Prostate gland (tissue), 2 donors: Measurements from ENCODE around the gene GRAMD2A. TPM values are rescaled to one million over a fixed set of nuclear protein-coding genes. Genes with fewer than 3 reads are reported as not detected.

ENCODE experiments used
- DNase-seq: peaks from one replicate; pipeline ENCODE4 v3.0.0-alpha.2; 2019; ENCODE audit warnings: low spot score
- H3K27ac ChIP-seq, 2 donors: fragments of 200-600 bp; sonication (generic); 2 replicates each; pipeline ENCODE4 v1.5.1; 2017 to 2019
- H3K27me3 ChIP-seq: fragments of 200-600 bp; sonication (generic); replicated peaks from 2 replicates; pipeline ENCODE4 v1.5.1; 2019; ENCODE audit not compliant: insufficient read depth
- H3K36me3 ChIP-seq, 2 donors: fragments of 200-600 bp; sonication (generic); 1 replicate in 1 of 2; 2 replicates in 1 of 2; pipeline versions ENCODE4 v1.5.1 to v1.8.1; 2017 to 2019
- H3K4me1 ChIP-seq: fragments of 200-600 bp; sonication (generic); replicated peaks from 2 replicates; pipeline ENCODE4 v1.5.1; 2019
- H3K4me3 ChIP-seq, 2 donors: fragments of 200-600 bp; sonication (generic); 2 replicates each; pipeline ENCODE4 v1.5.1; 2017 to 2019
- H3K9me3 ChIP-seq: fragments of 200-600 bp; sonication (generic); 2 replicates; pipeline ENCODE4 v1.5.1; 2017
- POLR2A ChIP-seq: fragments of 450-650 bp; IDR thresholded peaks from one replicate; pipeline ENCODE4 v1.6.1; 2016; ENCODE audit warnings: antibody characterized with exemption, mild to moderate bottlenecking
- POLR2AphosphoS5 ChIP-seq: sonication (generic); formaldehyde crosslinking; IDR thresholded peaks from one replicate; pipeline ENCODE4 v1.6.1; 2017; ENCODE audit warnings: antibody characterized with exemption
- WGBS: methylation state at CpG from one replicate; pipeline ENCODE4 v1.1.5; 2018; 5-methylcytosine and 5-hydroxymethylcytosine counted together
- intact Hi-C: fragments of 100-400 bp; cut with DNase I; formaldehyde crosslinking; loops from one replicate; pipeline ENCODE4 v1.14.2; 2022
- total RNA-seq, 2 donors: library from RNA; depleted of rRNA; stranded (reverse); fragments of >200 nt; gene quantifications; one replicate each; pipeline ENCODE4 v1.1.0, GENCODE V29; 2016
- TF ChIP-seq, protein P1 (sequence below), 4 experiments: fragments of 200-600 bp in 2 of 4; fragments of 450-650 bp in 2 of 4; sonication (generic) in 2 of 4; IDR thresholded peaks; 1 replicate in 3 of 4; 2 replicates in 1 of 4; pipeline ENCODE4 v1.5.1; 2016 to 2019; ENCODE audit warnings: antibody characterized with exemption in 4 of 4, mild to moderate bottlenecking in 2 of 4, moderate library complexity in 2 of 4

GRAMD2A gene
- total RNA-seq, 2 donors from 2014 or later: 4.3 to 6.4 TPM

DNA sequence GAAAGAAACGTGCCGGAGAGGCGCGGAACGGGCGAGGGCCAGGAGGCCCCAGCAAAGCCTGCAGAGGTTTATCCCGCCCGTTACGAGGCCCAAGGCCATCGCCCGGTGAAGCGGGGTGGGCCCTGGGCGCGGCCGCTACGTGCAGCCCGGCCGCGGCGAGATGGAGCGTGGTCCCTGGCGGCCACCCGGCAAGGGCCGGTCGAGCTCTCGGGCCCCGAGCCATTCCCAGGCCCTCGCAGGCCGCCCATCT lies 32.3 kb upstream of the GRAMD2A start:
- intact Hi-C loops: loop anchor here (5.0 to 10.0 kb wide), 3 partner anchors 33 to 115 kb away; partner anchors contain the start of genes GRAMD2A, MYO9A, PARP6 and SENP8
- peaks cover 23% of the 10 kb centered on the region for H3K4me1 ChIP-seq
- H3K27ac ChIP-seq: peak overlapping the region; percentile 96 to 98
- DNase-seq: peak; percentile 23
- no peaks in the 10 kb centered on the region for H3K9me3 ChIP-seq
- peak overlapping the region; percentile 74 to 95 for H3K4me3 ChIP-seq
- WGBS: under 1% methylated on average over 23 of the region's 29 CpGs
- TF ChIP-seq POLR2A (no peak), POLR2AphosphoS5 (no peak)
- TF ChIP-seq, protein P1, sequence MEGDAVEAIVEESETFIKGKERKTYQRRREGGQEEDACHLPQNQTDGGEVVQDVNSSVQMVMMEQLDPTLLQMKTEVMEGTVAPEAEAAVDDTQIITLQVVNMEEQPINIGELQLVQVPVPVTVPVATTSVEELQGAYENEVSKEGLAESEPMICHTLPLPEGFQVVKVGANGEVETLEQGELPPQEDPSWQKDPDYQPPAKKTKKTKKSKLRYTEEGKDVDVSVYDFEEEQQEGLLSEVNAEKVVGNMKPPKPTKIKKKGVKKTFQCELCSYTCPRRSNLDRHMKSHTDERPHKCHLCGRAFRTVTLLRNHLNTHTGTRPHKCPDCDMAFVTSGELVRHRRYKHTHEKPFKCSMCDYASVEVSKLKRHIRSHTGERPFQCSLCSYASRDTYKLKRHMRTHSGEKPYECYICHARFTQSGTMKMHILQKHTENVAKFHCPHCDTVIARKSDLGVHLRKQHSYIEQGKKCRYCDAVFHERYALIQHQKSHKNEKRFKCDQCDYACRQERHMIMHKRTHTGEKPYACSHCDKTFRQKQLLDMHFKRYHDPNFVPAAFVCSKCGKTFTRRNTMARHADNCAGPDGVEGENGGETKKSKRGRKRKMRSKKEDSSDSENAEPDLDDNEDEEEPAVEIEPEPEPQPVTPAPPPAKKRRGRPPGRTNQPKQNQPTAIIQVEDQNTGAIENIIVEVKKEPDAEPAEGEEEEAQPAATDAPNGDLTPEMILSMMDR (IDR thresholded peaks at IDR 0.05): peak in 1 of 4 experiments; percentile 26
- H3K36me3 ChIP-seq: no peaks in the 10 kb centered on the region
- H3K27me3 ChIP-seq: no peaks in the 10 kb centered on the region

DNA sequence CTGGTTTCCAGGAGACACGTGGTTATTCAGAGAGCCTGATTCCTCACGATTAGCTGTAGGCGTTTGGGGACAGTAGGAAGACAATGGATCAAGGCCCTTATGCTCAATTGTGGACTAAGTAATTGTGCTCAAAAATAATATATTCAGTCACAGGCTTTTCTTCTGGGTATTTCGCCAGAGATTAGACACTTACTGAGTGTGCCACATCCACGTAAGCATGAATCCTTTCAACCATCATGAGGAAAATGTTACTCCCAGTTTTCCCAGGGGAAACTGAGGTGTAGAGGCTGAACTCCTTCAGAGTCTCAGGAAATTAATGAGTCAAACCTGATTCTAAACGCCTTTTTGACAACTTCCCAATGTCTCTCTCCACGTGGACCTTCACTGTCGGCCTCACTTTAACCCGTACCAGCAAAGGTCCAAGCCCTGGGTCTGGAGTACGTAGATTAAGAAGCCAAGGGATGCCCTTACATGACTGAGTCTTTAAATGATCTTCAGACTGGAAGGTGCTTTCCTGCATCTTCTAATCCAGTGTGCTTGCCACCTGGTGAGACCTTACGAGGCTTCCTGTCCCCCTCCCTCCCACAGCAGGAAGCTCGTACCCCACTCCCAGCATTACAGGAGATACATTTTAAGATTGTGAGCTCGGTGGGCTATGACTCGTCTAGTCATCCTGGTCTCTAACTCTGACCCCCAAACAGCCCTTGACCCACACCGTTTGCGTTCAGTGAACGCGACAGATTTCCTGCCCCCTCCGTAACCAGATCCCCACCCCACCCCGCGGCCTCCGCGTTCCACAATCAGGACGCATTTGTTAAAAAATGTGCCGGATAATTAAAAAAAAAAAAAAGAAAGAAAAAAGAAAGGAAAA lies 31.7 kb upstream of the GRAMD2A start:
- peak; percentile 69 for DNase-seq
- H3K4me1 ChIP-seq: peaks cover 23% of the 10 kb centered on the region
- peak overlapping the region; percentile 96 to 98 for H3K27ac ChIP-seq
- no peak for TF ChIP-seq POLR2A
- TF ChIP-seq, protein P1 (IDR thresholded peaks at IDR 0.05): no peak
- TF ChIP-seq POLR2AphosphoS5: peak; percentile 78
- intact Hi-C loops: loop anchor here (10.0 kb wide), 1 partner anchor 115 kb away; the partner anchor contains the start of genes MYO9A and SENP8
- H3K4me3 ChIP-seq: peak overlapping the region; percentile 74 to 95
- 6% methylated on average over 25 of the region's 25 CpGs for WGBS
- H3K27me3 ChIP-seq: no peaks in the 10 kb centered on the region
- no peaks in the 10 kb centered on the region for H3K36me3 ChIP-seq
- no peaks in the 10 kb centered on the region for H3K9me3 ChIP-seq

DNA sequence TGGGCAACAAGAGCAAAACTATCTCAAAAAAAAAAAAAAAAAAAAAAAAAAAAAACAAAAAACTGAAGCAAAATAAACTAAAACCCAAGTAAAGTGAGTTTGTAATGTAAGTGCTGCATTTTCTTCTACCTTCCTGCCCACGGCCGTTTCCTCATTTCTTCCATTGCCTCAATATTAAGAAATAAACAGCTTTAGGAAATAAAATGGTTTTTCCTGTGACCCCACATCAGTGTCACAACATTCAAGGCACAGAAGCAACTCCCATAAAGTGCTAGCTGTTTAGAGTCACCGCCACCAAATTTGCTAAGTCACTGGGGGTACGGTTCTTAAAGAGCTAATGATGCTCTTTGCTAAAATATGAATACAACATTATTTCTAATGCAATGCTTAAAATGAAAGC lies 30.1 kb upstream of the GRAMD2A start:
- TF ChIP-seq, protein P1 (IDR thresholded peaks at IDR 0.05): no peak
- no peak for TF ChIP-seq POLR2A
- TF ChIP-seq POLR2AphosphoS5: no peak
- peak overlapping the region; percentile 96 to 98 for H3K27ac ChIP-seq
- H3K4me1 ChIP-seq: peaks cover 23% of the 10 kb centered on the region
- WGBS: 69% methylated on average over 4 of the region's 4 CpGs
- intact Hi-C loops: loop anchor here (10.0 kb wide), 1 partner anchor 113 kb away; the partner anchor contains the start of genes MYO9A and SENP8
- H3K4me3 ChIP-seq: no peak overlapping the region
- H3K36me3 ChIP-seq: no peaks in the 10 kb centered on the region
- H3K27me3 ChIP-seq: no peaks in the 10 kb centered on the region
- no peaks in the 10 kb centered on the region for H3K9me3 ChIP-seq
- DNase-seq: no peak

DNA sequence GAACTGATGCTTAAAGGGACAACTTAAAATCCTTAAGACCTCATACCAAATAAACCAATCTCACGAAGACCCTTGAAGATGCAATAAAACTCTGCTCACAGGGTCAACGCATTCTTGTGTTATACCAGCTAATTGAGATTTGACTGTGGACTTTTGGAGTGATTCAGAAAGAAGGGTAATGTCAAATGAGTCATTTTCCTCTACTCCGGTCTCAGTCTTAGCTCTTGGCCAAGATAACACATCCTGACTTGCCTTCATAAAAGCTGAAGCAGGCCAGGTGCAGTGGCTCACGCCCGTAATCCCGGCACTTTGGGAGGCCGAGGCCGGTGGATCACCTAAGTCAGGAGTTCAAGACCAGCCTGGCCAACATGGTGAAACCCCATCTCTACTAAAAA lies 29.6 kb upstream of the GRAMD2A start:
- no peak for TF ChIP-seq POLR2AphosphoS5
- no peak for TF ChIP-seq POLR2A
- TF ChIP-seq, protein P1 (IDR thresholded peaks at IDR 0.05): no peak
- no peaks in the 10 kb centered on the region for H3K9me3 ChIP-seq
- 28% methylated on average over 8 of the region's 8 CpGs for WGBS
- H3K4me3 ChIP-seq: no peak overlapping the region
- H3K27me3 ChIP-seq: no peaks in the 10 kb centered on the region
- no peak for DNase-seq
- H3K4me1 ChIP-seq: peaks cover 22% of the 10 kb centered on the region
- intact Hi-C loops: loop anchor here (10.0 kb wide), 1 partner anchor 112 kb away; the partner anchor contains the start of genes MYO9A and SENP8
- H3K36me3 ChIP-seq: no peaks in the 10 kb centered on the region
- H3K27ac ChIP-seq: peak overlapping the region; percentile 15 to 47
